SK-N-SH treated with all-trans-retinoic acid at 6 μM for 48 hours (cell line): ENCODE results near the gene FBLN2.
A peak's percentile ranks its signal among the peaks of the same experiment; 100 is the strongest.

ENCODE experiments used
- ATAC-seq: fragments of 200-7000 bp; cut with Tn5 transposase; 3 replicates; pipeline ENCODE4 v1.9.1; 2020; ENCODE audit warnings: mild to moderate bottlenecking, moderate library complexity
- ARNTL ChIP-seq: fragments of 450-650 bp; formaldehyde crosslinking; IDR thresholded peaks from 2 replicates; pipeline ENCODE4 v1.5.0; 2020; ENCODE audit warnings: low read depth, mild to moderate bottlenecking, moderate library complexity, borderline replicate concordance
- BACH2 ChIP-seq: fragments of 250-450 bp; sonication (Bioruptor Pico); IDR thresholded peaks from 2 replicates; pipeline ENCODE4 v1.9.0; 2021; ENCODE audit warnings: mild to moderate bottlenecking, borderline replicate concordance
- CREB5 ChIP-seq: fragments of 250-450 bp; sonication (Bioruptor Pico); IDR thresholded peaks from 2 replicates; pipeline ENCODE4 v1.5.1; 2020; ENCODE audit warnings: low read depth, mild to moderate bottlenecking, moderate library complexity
- CSDC2 ChIP-seq: fragments of 250-450 bp; sonication (Bioruptor Pico); IDR thresholded peaks from 2 replicates; pipeline ENCODE4 v1.5.0; 2020; ENCODE audit warnings: mild to moderate bottlenecking, moderate library complexity
- CSRNP3 ChIP-seq: fragments of 250-450 bp; sonication (Bioruptor Pico); IDR thresholded peaks from 2 replicates; pipeline ENCODE4 v1.5.1; 2021; ENCODE audit warnings: mild to moderate bottlenecking, moderate library complexity
- ESRRG ChIP-seq: fragments of 250-450 bp; sonication (Bioruptor Pico); IDR thresholded peaks from 2 replicates; pipeline ENCODE4 v1.6.1; 2021; ENCODE audit warnings: mild to moderate bottlenecking
- GLIS3 ChIP-seq: fragments of 250-450 bp; sonication (Bioruptor Pico); IDR thresholded peaks from 2 replicates; pipeline ENCODE4 v1.5.0; 2020; ENCODE audit warnings: mild to moderate bottlenecking, moderate library complexity
- ISL1 ChIP-seq: fragments of 250-450 bp; sonication (Bioruptor Pico); IDR thresholded peaks from 2 replicates; pipeline ENCODE4 v2.1.2; 2022; ENCODE audit warnings: mild to moderate bottlenecking, moderate library complexity
- OSR1 ChIP-seq: fragments of 250-450 bp; sonication (Bioruptor Pico); IDR thresholded peaks from 2 replicates; pipeline ENCODE4 v1.8.0; 2022; ENCODE audit warnings: moderate library complexity, mild to moderate bottlenecking, inconsistent platforms
- PATZ1 ChIP-seq: fragments of 250-450 bp; sonication (Bioruptor Pico); IDR thresholded peaks from 2 replicates; pipeline ENCODE4 v1.8.0; 2020; ENCODE audit warnings: mild to moderate bottlenecking, moderate library complexity, borderline replicate concordance
- POU6F1 ChIP-seq: fragments of 250-450 bp; sonication (Bioruptor Pico); IDR thresholded peaks from 2 replicates; pipeline ENCODE4 v1.8.0; 2021; ENCODE audit warnings: low read depth, mild to moderate bottlenecking, moderate library complexity, borderline replicate concordance
- PPARA ChIP-seq: fragments of 250-450 bp; sonication (Bioruptor Pico); IDR thresholded peaks from 2 replicates; pipeline ENCODE4 v1.5.0; 2020; ENCODE audit warnings: mild to moderate bottlenecking, borderline replicate concordance
- RARB ChIP-seq: fragments of 250-450 bp; sonication (Bioruptor Pico); IDR thresholded peaks from 2 replicates; pipeline ENCODE4 v1.8.0; 2021; ENCODE audit warnings: mild to moderate bottlenecking, moderate library complexity
- SNAI2 ChIP-seq: fragments of 250-450 bp; sonication (Bioruptor Pico); IDR thresholded peaks from 2 replicates; pipeline ENCODE4 v1.5.0; 2020; ENCODE audit warnings: mild to moderate bottlenecking, moderate library complexity
- TCF4 ChIP-seq: fragments of 250-450 bp; sonication (Bioruptor Pico); IDR thresholded peaks from 2 replicates; pipeline ENCODE4 v1.8.0; 2021; ENCODE audit warnings: mild to moderate bottlenecking, moderate library complexity, borderline replicate concordance
- TOX ChIP-seq: fragments of 250-450 bp; sonication (Bioruptor Pico); IDR thresholded peaks from 2 replicates; pipeline ENCODE4 v1.8.0; 2021; ENCODE audit warnings: mild to moderate bottlenecking, moderate library complexity, borderline replicate concordance
- TSHZ2 ChIP-seq: fragments of 250-450 bp; sonication (Bioruptor Pico); IDR thresholded peaks from 2 replicates; pipeline ENCODE4 v1.5.0; 2020; ENCODE audit warnings: mild to moderate bottlenecking, moderate library complexity
- ZC3H10 ChIP-seq: fragments of 250-450 bp; sonication (Bioruptor Pico); IDR thresholded peaks from 2 replicates; pipeline ENCODE4 v1.5.1; 2021; ENCODE audit warnings: mild to moderate bottlenecking, moderate library complexity
- ZFP3 ChIP-seq: fragments of 250-450 bp; sonication (Bioruptor Pico); IDR thresholded peaks from 2 replicates; pipeline ENCODE4 v1.5.0; 2020; ENCODE audit warnings: mild to moderate bottlenecking, moderate library complexity
- ZFP30 ChIP-seq: fragments of 450-650 bp; formaldehyde crosslinking; IDR thresholded peaks from 2 replicates; pipeline ENCODE4 v1.5.0; 2022; ENCODE audit warnings: mild to moderate bottlenecking, moderate library complexity
- ZNF565 ChIP-seq: fragments of 450-650 bp; formaldehyde crosslinking; conservative IDR thresholded peaks from 2 replicates; pipeline ENCODE4 v1.5.0; 2020; ENCODE audit warnings: low read depth, mild to moderate bottlenecking, moderate library complexity
- ZNF70 ChIP-seq: fragments of 450-650 bp; formaldehyde crosslinking; IDR thresholded peaks from 2 replicates; pipeline ENCODE4 v1.5.0; 2020; ENCODE audit warnings: mild to moderate bottlenecking, moderate library complexity
- ZNF8 ChIP-seq: fragments of 450-650 bp; formaldehyde crosslinking; IDR thresholded peaks from 2 replicates; pipeline ENCODE4 v1.5.0; 2020; ENCODE audit warnings: mild to moderate bottlenecking, moderate library complexity

The FBLN2 gene

GRCh38 chr3:13572926-13573623 is 24.1 kb downstream of the FBLN2 start:
- ATAC-seq = no peak
- TF ChIP-seq ARNTL (CRISPR knock-in tag) = no peak
- TF ChIP-seq CREB5 (CRISPR knock-in tag) = no peak
- TF ChIP-seq ESRRG (CRISPR knock-in tag) = no peak
- no peak for TF ChIP-seq GLIS3
- TF ChIP-seq BACH2 (CRISPR knock-in tag) = no peak

- TF ChIP-seq BACH2 (CRISPR knock-in tag) (no peak), ZFP30 (CRISPR knock-in tag) (no peak), ZNF70 (CRISPR knock-in tag) (0 out of 2 replicates have a peak, but pooled peaks have one; percentile 10), SNAI2 (CRISPR knock-in tag) (no peak), OSR1 (no peak), GLIS3 (no peak), CSDC2 (CRISPR knock-in tag) (no peak), ISL1 (CRISPR knock-in tag) (no peak), RARB (CRISPR knock-in tag) (no peak), PATZ1 (CRISPR knock-in tag) (no peak), ZC3H10 (CRISPR knock-in tag) (no peak), ZFP3 (CRISPR knock-in tag) (no peak), CREB5 (CRISPR knock-in tag) (no peak), CSRNP3 (CRISPR knock-in tag) (no peak), PPARA (CRISPR knock-in tag) (0 out of 2 replicates have a peak, but pooled peaks have one; percentile 10), TSHZ2 (CRISPR knock-in tag) (peak; percentile 96), ZNF565 (0 out of 2 replicates have a peak, but pooled peaks have one; percentile 14), POU6F1 (CRISPR knock-in tag) (no peak), ZNF8 (CRISPR knock-in tag) (peak; percentile 4; the same call in 1 of the 2 replicates), TCF4 (CRISPR knock-in tag) (peak; percentile 97), ESRRG (CRISPR knock-in tag) (no peak), TOX (CRISPR knock-in tag) (no peak), ARNTL (CRISPR knock-in tag) (no peak)
- peak; percentile 48 for ATAC-seq
These were observed 25.3 kb downstream of the FBLN2 start for GRCh38 chr3:13574083-13574797.
